GM18520 (cell line): Measurements from ENCODE around the gene CDKN2AIP.
"Not testable (repeated sequence)": the region's sequence is repeated elsewhere in the genome, so short reads cannot be mapped to it uniquely, and the experiment has no call there.

Experiments
- ATAC-seq: cut with Tn5 transposase; IDR thresholded peaks from one replicate; pipeline ENCODE4 v1.9.1; 2021; ENCODE audit not compliant: unreplicated experiment

CDKN2AIP gene

DNA sequence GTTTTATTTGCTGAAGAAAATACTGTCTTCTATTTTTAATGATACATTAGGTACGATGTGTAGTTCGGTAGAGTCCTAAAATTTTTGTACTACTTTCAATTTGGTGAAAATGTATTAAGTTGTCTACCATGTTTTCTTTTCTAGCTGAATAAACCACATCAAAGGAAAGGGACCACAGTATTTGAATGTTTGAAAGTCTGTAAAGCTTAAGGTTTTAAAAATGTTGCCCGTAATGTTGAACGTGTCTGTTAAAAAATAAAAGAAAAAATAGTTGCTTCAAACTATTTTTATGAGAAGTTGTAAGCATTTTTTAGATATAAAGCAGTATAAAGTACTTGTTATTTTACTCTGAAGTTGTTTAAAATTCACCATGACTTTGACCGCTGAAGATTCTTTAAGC, 3.2 kb downstream of the CDKN2AIP start:
- ATAC-seq, result no peak

DNA sequence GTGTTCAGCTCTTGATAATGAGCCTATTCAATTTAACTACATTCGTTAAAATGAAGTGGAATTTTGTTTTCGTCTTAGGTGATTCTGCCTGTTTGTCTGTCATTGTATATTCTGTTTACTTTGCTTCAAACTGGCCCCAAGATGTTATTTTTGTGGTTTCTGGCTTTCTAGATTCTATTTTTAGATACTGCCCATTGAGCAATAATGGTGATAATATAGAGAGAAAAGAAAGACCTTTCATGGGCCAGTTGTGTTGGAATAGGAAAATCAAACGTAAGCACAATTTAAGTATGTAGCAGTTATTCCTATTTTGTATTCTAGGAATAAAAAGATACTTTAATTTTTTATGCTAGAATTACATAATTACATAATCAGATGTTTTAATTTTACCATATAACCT, 4.0 kb downstream of the CDKN2AIP start:
- ATAC-seq, result no peak

DNA sequence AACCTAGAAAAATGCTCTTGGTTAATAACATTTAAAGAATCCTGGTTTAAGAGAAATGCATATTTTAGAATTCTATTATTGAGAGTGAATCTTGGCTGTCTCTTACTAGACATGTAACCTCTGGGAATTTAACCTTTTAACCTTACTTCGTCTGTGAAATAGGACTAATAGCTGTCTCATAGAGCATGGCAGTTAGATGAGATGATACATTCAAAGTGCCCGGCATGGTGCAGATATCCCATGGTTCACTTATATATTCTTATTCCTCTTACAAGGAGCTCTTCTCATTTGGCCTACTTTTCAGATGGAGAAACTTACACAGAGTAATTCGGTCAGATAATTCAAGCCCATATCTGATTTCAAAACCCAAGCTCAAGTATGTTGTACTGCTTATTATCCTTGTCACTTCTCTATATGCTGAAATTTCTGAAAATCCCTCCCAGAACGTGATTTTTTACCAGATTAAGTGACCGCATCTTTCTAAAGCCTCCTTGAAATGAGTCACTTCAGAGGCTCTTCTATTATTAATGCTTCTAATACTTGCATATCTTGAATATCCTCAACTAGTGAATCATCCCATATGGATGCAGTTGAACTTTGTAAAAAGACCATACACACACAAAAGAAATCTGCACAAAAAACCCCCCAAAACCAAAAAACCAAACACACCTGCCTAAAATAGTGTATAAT, 4.9 kb downstream of the CDKN2AIP start:
- no peak for ATAC-seq

DNA sequence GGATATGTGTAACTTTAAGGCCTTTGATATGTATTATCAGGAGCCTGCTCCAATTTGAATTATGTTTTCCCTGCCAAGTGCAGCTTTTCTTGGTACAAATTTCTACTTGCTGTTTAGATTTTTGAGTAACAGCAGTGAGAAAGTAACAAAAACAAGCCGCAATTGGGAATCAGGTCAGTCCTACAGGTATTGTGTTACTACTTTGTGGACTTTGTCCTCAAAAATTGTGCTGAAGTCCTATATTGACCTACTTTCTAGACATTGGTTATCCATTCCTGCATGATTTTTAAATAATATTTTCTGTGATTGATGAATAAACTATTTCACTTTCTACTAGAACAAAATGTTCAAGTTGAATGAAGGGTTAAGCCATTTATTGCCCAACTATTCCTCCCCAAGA, 5.7 kb downstream of the CDKN2AIP start:
- ATAC-seq, result no peak

DNA sequence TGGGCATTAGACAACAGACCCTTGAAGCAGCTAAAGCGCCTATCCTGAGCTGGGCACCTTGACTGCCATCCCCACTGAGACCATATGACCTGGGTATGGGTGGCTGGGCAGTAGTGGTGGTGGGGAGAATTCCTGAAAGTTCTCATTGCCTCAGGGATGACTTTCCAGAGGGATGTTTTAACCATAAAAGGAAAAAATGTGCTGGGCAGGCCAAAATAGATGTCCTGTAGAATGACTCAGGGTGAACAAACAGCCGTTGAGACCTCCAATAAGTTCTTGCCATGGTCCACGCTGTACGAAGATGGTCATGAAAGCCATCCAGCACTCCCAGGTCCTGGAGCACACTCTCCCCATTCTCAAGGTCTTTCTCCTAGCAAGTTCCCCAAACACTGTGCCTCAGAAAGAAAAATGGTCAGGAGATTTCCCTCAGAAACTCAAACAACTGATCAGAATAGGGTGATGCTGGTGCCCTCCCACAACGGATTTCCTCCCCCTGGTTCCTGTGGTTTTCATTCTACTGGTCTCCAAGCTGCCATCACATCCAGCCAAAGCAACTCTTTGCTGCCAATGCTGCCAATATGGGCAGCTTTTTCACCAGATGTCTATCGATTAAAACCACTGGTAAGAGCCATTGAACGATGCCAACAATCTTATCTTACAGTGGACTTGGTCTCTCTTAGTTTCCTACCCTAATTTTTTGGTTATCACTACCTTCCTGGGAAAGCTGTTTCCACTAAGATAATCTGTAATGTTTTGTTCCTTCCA, 11.2 kb downstream of the CDKN2AIP start:
- no peak for ATAC-seq

DNA sequence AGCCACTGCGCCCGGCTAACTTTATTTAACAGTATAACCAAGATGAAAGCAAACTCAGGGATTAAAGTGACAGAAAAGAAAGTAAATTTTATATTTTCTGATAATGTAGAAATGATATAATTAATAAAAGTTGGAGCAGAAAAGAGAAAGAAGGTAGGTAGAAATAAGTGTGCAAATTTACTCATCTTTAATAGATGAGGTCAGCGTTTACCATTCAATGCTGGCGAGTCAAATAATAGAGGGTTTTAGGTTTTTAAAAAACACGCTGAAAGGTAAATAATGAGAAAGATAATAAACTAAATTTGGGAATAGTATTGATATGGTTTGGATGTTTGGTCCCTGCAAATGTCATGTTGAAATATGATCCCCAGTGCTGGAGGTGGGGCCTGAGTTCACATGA, 13.6 kb downstream of the CDKN2AIP start:
- ATAC-seq, result no peak

DNA sequence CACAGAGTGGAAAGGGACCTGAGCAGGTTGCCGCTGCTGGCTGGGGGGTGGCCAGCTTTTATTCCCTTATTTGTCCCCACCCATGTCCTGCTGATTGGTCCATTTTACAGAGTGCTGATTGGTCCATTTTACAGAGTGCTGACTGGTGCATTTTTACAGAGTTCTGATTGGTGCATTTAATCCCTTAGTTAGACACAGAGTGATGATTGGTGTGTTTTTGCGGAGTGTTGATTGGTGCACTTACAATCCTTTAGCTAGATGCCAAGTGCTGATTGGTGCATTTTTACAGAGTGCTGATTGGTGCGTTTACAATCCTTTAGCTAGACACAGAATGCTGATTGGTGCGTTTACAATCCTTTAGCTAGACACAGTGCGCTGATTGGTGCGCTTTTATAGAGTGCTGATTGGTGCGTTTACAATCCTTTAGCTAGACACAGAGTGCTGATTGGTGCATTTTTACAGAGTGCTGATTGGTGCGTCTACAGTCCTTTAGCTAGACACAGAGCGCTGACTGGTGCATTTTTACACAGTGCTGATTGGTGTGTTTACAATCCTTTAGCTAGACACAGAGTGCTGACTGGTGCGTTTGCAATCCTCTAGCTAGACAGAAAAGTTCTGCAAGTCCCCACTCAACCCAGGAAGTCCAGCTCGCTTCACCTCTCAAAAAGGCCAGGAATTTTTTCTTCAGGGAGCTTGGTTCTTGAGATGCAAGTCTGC, 19.6 kb downstream of the CDKN2AIP start:
- not testable (repeated sequence) for ATAC-seq

DNA sequence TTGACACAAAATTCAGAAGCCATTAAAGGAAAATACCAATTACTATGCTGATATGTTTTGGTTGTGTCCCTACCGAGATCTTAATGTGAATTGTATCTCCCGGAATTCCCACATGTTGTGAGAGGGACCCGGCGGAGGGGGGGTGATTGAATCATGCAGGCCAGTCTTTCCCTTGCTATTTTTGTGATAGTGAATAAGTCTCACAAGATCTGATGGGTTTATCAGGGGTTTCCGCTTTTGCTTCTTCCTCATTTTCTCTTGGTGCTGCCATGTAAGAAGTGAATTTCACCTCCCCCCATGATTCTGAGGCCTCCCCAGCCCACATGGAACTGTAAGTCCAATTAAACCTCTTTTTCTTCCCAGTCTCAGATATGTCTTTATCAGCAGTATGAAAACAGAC, 21.4 kb downstream of the CDKN2AIP start:
- ATAC-seq, result not testable (repeated sequence)

DNA sequence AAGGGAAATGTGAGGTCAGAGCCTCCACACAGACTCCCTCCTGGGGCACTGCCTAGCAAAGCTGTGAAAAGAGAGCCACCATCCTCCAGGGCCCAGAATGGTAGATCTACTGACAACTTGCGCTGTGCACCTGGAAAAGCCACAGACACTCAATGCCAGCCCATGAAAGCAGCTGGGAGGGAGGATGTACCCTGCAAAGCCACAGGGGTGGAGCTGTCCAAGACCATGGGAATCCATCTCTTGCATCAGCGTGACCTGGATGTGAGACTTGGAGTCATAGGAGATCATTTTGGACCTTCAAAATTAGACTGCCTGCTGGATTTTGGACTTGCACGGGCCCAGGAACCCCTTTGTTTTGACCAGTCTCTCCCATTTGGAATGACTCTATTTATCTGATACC, 22.8 kb downstream of the CDKN2AIP start:
- ATAC-seq, result no peak

DNA sequence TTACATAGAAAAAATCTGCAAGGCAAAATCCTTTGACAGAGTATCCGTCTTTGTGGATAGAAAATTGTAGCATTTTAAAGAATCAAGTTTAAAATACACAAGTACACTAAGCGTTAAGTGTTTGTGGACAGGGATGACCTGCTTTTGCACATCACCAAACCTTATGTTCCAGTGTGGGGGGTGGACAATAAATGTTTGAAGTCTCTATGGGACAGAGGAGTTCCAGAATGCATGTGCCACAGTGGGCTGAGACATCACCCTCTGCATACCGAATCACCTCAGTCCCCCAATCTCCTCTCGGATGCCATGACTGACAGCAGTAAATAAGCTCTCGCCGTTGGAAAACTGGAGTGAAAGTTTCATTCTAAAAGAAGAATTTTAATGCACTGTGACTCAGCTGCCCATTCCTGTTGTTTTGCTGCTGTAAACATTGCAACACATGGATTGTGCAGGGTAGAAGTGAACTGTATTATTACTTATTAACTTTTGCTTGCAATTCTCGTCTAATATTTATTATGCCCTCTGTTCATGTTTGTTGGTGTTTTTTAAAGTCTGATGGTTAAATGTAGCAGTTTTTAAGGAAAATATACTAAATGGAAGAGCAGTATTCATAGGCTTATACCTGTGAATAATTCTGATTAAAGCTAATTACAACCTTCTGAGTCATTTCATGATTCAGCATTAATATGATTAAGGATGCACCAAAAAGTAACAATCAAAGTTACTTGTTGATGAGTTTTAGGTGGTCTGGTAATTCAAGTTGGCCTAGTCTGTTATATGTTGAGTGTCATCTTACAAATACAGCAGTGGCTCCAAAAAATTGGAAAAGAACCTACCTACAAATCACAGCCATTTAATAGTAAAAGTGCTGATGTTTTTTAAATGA, 24.0 kb downstream of the CDKN2AIP start:
- ATAC-seq, result no peak

DNA sequence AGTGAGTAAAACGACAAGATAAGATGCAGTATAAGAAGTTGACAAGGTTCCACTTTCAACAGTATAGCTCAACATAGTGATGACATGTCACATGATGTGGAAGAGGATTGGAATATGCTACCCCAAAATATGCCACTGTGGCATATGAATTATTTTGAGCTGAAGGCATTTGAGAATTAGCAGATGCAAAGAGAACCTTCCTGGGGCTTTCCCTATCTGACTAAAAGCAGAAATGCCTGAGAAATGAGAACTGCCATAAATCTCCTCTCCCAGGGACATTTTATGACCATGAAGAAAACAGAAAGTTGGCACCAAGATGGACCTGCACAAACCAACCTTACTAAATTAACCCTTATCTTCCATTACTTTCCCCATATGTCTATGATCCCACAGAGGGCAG, 24.8 kb downstream of the CDKN2AIP start:
- ATAC-seq, result peak; percentile 60

DNA sequence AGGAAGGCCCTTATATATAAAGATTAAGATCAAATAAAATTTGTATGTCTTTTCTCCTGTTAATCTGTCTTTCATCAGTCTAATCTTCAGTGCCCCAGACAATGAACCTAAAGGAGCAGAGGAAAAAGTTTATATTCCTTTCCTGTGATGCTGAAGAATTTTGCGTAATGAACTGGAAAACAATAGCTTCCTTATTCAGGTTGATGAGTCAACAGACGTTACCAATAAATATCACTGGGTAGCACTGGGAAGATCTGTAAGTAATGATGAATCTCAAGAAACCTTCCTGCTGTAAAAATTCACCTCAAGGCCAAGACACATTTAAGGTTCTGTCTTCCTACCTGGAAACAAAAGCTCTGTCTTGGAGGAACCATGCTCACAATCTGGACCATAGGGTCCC, 25.5 kb downstream of the CDKN2AIP start:
- no peak for ATAC-seq

DNA sequence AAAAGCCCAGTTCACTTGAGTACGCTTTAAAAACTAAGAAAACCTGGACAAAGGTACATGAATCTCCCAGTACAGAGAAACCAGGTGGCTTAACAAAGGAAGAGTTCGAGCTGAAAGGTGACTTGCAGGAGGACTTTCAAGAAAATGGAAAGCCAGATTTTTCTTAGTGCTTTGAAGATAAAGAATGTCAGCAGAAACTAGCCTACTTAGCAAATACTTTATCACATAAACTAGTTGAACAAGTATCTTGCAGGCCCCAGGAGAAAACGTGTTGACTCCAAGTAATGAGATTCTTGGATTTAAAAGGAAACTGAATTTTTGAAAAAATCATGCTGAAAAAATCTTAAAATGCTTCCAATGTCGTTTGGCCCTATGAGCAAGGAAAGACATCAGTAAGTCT, 26.4 kb downstream of the CDKN2AIP start:
- no peak for ATAC-seq

DNA sequence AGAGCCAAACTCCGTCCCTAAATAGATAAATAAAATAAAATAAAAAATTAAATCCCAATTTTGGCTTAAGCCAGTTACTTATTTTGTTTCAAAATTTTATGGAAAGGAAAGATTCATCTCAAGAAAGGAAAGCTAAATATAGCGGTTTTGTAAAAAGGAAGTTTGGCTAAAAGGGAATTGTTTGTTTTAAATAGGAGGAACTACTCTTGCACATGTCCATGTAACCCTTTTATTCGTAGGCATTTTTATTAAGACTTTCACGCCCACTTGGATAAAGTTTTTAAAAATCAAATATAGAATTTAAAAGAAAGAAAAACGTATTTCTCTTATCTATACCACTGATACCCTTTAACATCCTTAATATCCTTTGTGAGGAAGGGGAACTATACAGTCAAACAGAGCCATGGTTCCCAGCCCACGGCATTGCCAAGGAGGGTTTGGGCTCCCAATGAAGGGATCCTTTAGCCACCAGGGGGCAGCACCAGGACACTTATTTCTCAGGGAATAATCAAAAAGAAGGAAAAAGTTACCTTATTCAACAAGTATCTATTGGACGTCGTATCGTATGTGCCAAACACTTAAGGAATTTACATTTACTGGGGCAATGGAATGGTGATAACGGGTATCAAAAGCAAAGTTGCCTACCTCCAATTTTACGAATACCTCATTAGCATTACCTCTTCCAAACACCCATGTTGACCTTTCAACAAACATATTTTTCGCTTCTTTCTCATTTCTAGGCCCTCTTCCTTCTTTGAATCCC, 27.7 kb downstream of the CDKN2AIP start:
- ATAC-seq, result no peak

DNA sequence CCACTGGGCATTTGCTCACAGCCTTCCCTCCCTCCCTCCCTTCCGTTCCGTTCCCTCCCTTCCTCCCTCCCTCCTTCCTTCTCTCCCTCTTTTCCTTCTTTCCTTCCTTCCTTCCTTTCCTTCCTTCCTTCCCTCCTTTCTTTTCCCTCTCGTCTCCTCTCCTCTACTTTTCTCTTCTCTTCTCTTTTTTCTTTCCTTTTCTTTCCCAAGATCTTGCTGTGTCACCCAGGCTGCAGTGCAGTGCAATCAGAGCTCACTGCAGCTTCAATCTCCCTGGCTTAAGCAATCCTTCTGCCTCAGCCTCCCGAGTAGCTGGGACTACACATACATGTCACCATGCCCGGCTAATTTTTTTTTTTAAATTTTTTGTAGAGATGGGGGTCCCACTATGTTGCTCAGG, 33.7 kb downstream of the CDKN2AIP start:
- no peak for ATAC-seq

DNA sequence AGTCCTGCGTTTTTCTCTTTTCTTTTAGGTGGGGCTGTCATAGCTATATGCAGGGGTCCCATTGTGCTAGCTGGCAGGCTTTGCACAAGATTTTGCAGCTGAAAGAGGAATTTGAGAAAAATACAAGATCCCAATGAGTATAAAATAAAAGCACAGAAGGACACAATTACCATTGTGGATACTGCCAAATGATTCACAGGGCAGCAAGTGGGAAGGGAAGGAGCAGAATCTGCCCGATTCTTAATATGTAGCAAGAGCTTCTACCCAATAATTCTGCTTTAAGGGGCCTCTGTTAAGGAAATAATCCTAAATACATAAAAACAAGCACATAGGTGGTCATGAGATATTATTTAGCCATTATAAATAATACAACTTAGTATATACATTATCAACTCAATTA, 34.5 kb downstream of the CDKN2AIP start:
- ATAC-seq, result no peak

DNA sequence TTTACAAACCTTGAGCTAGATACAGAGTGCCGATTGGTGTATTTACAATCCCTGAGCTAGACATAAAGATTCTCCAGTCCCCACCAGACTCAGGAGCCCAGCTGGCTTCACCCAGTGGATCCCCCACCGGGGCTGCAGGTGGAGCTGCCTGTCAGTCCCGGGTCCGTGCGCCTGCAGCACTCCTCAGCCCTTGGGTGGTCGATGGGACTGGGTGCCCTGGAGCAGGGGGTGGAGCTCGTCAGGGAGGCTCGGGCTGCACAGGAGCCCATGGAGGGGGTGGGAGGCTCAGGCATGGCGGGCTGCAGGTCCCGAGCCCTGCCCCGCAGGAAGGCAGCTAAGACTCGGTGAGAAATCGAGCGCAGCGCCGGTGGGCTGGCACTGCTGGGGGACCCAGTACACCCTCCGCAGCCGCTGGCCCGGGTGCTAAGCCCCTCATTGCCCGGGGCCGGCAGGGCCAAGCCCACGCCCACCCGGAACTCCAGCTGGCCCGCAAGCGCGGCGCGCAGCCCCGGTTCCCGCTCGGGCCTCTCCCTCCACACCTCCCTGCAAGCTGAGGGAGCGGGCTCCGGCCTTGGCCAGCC, 38.2 kb downstream of the CDKN2AIP start:
- ATAC-seq, result not testable (repeated sequence)

DNA sequence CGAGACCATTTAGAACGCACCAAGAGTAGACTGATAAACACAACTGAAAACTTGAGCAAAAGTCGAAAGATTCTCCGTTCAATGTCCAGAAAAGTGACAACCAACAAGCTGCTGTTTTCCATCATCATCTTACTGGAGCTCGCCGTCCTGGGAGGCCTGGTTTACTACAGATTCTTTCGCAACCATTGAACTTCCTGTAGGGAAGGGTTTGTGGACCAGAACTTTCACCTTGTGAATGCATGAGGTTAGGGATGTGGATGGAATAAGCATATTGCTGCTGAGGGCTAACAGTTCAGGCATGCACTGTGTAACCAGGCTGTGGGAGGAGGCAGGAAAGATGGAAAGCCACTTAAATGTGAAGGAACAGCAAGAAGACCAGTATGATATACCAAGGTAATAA, 39.6 kb downstream of the CDKN2AIP start:
- no peak for ATAC-seq

DNA sequence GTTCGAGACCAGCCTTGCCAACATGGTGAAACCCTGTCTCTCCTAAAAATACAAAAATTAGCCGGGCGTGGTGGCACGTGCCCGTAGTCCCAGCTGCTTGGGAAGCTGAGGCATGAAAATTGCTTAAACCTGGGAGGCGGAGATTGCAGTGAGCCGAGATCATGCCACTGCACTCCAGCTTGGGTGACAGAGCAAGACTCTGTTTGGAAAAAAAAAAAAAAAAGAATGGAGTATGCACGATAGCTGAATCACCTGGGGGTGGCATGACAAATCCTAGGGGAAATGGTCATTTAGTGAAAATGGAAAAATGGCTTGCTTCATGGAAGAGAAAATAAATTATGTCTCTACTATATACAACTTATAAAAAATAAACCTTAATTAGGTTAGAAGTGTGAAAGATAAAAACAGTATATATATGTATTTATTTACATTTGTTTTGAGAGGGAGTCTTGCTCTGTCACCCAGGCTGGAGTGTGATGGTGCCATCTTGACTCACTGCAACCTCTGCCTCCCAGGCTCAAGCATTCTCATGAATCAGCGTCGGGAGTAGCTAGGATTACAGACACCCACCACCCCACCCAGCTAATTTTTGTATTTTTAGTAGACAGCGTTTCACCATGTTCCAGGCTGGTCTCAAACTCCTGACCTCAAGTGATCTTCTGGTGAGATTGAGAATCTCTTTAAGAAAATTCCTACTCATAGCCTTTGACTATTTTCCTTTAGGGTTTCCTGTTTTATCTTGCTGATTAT, 41.1 kb downstream of the CDKN2AIP start:
- no peak for ATAC-seq
